WERI-Rb-1 (cell line): ENCODE data around the gene ACTL6B.

Experiments used
- DNase-seq: peaks from one replicate; pipeline ENCODE4 v3.0.0-alpha.2; 2020
- H3K27ac ChIP-seq: fragments of 250-450 bp; sonication (Bioruptor Pico); 2 replicates; pipeline ENCODE4 v1.5.1; 2020; ENCODE audit warnings: mild to moderate bottlenecking, moderate library complexity
- H3K27me3 ChIP-seq: fragments of 250-450 bp; sonication (Bioruptor Pico); 2 replicates; pipeline ENCODE4 v1.5.1; 2021; ENCODE audit warnings: mild to moderate bottlenecking, low read depth, moderate library complexity; ENCODE audit not compliant: insufficient read depth, severe bottlenecking
- H3K36me3 ChIP-seq: fragments of 250-450 bp; sonication (Bioruptor Pico); 2 replicates; pipeline ENCODE4 v1.5.1; 2020; ENCODE audit warnings: mild to moderate bottlenecking, moderate library complexity
- H3K4me3 ChIP-seq: 2 replicates; pipeline ENCODE4 v1.5.1; 2011; ENCODE audit warnings: low read depth, mild to moderate bottlenecking, control low read depth, low read length
- H3K9me3 ChIP-seq: fragments of 250-450 bp; sonication (Bioruptor Pico); 2 replicates; pipeline ENCODE4 v1.5.1; 2021; ENCODE audit warnings: mild to moderate bottlenecking, moderate library complexity; ENCODE audit not compliant: severe bottlenecking
- TF ChIP-seq, protein P1 (sequence below): IDR thresholded peaks from 2 replicates; pipeline ENCODE4 v1.5.1; 2011; ENCODE audit warnings: low read depth, mild to moderate bottlenecking, control low read depth, inconsistent platforms, low read length

ACTL6B gene

DNA sequence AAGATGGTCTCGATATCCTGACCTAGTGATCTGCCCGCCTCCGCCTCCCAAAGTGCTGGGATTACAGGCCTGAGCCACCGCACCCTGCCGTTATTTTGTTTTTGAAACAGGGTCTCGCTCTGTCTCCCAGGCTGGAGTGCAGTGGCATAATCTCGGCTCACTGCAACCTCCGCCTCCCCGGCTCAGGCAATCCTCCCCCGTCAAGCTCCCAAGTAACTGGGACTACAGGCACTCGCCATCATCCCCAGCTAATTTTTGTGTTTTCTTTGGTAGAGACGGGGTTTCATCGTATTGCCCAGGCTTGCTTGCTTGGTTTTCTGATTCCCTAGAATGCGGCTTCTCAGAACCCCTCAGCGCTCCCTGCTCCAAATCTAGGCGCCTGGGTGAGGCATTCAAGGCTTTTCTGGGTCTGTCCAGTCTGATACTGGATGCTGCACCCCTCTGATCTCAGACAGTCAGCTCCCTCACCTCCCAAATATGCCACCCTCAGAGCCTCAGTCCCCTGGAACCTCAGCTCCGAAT lies 16.2 kb downstream of the ACTL6B start:
- Histone ChIP-seq H3K36me3 (no peaks in the 10 kb centered on the region), H3K4me3 (no peak overlapping the region), H3K27me3 (no peaks in the 10 kb centered on the region), H3K27ac (no peak overlapping the region), H3K9me3 (no peaks in the 10 kb centered on the region)
- TF ChIP-seq, protein P1, sequence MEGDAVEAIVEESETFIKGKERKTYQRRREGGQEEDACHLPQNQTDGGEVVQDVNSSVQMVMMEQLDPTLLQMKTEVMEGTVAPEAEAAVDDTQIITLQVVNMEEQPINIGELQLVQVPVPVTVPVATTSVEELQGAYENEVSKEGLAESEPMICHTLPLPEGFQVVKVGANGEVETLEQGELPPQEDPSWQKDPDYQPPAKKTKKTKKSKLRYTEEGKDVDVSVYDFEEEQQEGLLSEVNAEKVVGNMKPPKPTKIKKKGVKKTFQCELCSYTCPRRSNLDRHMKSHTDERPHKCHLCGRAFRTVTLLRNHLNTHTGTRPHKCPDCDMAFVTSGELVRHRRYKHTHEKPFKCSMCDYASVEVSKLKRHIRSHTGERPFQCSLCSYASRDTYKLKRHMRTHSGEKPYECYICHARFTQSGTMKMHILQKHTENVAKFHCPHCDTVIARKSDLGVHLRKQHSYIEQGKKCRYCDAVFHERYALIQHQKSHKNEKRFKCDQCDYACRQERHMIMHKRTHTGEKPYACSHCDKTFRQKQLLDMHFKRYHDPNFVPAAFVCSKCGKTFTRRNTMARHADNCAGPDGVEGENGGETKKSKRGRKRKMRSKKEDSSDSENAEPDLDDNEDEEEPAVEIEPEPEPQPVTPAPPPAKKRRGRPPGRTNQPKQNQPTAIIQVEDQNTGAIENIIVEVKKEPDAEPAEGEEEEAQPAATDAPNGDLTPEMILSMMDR = no peak
- DNase-seq = no peak

DNA sequence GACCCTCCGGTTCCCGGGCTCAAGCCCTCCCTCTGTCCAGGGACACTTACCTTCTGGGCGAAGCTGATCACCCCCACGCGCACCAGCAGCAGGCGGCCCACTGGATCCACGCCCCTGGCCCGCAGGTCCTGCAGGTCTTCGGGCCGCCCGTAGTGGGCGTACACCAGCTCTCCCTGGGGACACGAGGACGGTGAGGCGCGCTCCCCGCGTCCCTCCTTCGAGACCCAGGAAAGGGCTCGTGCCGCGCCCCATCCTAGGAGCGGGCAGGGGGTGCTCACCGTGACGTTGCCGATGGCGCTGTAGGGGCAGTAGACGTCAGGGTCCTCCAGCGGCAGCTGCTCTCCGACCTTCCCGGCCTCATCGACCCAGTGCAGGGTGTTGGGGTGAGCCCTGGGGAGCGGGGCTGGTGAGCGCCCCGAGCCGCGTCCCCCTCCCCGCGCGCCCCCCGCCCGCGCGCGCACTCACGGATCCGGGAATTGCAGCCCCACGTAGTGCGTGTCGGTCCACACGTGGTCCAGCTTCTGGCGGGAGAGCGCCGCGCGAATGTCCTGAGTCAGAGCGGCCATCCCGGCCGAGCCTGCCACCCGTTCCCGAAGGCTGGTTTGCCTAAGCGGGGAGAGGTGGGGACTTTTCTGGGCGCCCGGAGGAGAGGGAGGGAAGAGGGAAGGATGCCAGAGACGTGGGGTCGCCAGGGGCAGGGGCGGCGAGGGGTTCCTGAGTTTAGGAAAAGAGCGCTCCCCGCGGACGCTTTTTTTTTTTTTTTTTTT lies 23.1 kb downstream of the ACTL6B start:
- Histone ChIP-seq H3K36me3 (no peaks in the 10 kb centered on the region), H3K27ac (0 out of 2 replicates have a peak overlapping the region, but pooled peaks have one; percentile 5), H3K27me3 (no peaks in the 10 kb centered on the region), H3K4me3 (peak overlapping the region; percentile 48), H3K9me3 (no peaks in the 10 kb centered on the region)
- TF ChIP-seq, protein P1 = peak; percentile 54; the same call in 1 of the 2 replicates
- DNase-seq = peak; percentile 68

DNA sequence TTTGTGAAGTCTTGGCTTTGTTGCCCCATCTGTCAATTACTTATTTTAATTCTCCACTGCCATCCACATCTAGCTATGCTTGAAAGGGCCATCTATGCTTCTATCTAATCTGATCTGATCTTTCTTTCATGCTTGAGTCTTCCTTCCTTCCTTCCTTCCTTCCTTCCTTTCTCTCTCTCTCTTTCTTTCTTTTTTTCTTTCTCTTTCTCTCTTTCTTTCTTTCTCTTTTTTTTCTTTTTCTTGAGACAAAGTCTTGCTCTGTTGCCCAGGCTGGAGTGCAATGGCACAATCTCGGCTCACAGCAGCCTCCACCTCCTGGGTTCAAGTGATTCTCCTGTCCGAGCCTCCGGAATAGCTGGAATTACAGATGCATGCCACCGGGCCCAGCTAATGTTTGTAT lies 26.2 kb downstream of the ACTL6B start:
- DNase-seq = no peak
- Histone ChIP-seq H3K4me3 (no peak overlapping the region), H3K9me3 (no peaks in the 10 kb centered on the region), H3K27ac (no peak overlapping the region), H3K36me3 (no peaks in the 10 kb centered on the region), H3K27me3 (no peaks in the 10 kb centered on the region)
- TF ChIP-seq, protein P1 = no peak

DNA sequence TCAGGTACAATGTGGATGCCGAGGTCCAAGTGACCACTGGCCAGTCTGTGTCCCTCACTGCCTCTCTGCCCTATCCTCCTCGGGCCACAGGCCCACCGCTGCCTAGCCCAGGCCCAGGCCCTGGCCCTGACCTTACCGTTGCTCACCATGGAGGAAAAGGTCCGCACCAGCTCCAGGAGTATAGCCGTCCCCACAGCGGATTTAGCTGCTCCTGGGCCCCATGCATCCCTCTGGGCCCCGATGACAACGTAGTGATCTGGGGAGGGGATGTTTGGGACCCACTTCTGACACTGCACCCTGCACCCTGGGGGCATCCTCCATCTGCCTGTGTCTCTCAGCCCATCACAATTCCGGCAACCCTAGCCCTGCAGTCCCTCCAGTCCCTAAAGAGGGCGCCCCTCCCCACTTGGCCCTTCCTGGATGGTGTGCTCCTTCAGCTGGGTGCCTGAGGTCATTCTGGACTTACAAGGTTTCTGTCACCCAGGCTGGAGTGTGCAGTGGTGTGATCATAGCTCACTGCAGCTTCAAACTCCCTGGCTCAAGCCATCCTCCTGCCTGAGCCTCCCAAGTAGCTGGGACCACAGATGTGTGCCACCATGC lies 27.0 kb downstream of the ACTL6B start:
- H3K4me3 ChIP-seq = no peak overlapping the region
- peak; percentile 64 for DNase-seq

DNA sequence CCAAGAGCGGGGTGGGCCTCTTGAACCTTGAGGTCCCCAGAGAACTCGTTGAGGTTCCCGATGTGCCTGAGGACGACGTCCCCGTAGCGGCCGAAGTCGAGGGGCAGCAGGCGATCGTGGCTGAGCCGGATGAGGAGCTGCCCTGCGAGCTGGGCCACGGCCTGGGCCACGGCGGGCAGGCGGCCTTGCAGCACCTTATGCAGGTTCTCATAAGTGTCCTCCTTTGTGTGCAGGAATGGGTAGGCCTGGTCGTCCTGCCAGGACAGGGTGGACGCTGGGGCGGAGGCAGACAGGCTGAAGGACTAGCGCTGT lies 29.1 kb downstream of the ACTL6B start:
- no peaks in the 10 kb centered on the region for H3K36me3 ChIP-seq
- H3K27me3 ChIP-seq = no peaks in the 10 kb centered on the region
- TF ChIP-seq, protein P1 = no peak
- no peak overlapping the region for H3K4me3 ChIP-seq
- H3K9me3 ChIP-seq = no peaks in the 10 kb centered on the region
- no peak overlapping the region for H3K27ac ChIP-seq
- no peak for DNase-seq

More for the DNA sequence above, 27.0 kb downstream of the ACTL6B start:
- no peaks in the 10 kb centered on the region for H3K9me3 ChIP-seq
- H3K36me3 ChIP-seq = no peaks in the 10 kb centered on the region
- TF ChIP-seq, protein P1 = peak; percentile 71
- no peaks in the 10 kb centered on the region for H3K27me3 ChIP-seq
- H3K27ac ChIP-seq = no peak overlapping the region
